Lower leg skin (tissue), 3 donors: ENCODE results near the gene KRTAP9-7.

Experiments
- CTCF ChIP-seq, 3 donors: fragments of 450-650 bp; IDR thresholded peaks; one replicate each; pipeline ENCODE4 v1.5.1; 2016; ENCODE audit warnings: antibody characterized with exemption in 3 of 3, mild to moderate bottlenecking in 3 of 3, moderate library complexity in 2 of 3
- POLR2A ChIP-seq, 2 donors: fragments of 450-650 bp; IDR thresholded peaks; one replicate each; pipeline ENCODE4 v1.6.1; 2016 to 2017; ENCODE audit warnings: antibody characterized with exemption in 2 of 2, mild to moderate bottlenecking in 1 of 2, moderate library complexity in 1 of 2

- TF ChIP-seq CTCF (IDR thresholded peaks at IDR 0.05) (no peak), POLR2A (IDR thresholded peaks at IDR 0.05) (no peak)
These were observed 49.6 kb downstream of the KRTAP9-7 start for GRCh38 chr17:41325126-41325525.
